GM11168 (cell line): ENCODE data around the gene SCGB1D4.

ENCODE experiments used
- in situ Hi-C: fragments of 300-500 bp; cut with MboI; formaldehyde crosslinking; loops from one replicate; pipeline ENCODE4 v1.12.0; 2022; ENCODE audit warnings: low sequenced_read_pairs; ENCODE audit not compliant: unreplicated experiment

SCGB1D4 gene

GRCh38 chr11:62295504-62295903 lies 3.4 kb downstream of the SCGB1D4 start:
- in situ Hi-C loops, result no loop called here

DNA sequence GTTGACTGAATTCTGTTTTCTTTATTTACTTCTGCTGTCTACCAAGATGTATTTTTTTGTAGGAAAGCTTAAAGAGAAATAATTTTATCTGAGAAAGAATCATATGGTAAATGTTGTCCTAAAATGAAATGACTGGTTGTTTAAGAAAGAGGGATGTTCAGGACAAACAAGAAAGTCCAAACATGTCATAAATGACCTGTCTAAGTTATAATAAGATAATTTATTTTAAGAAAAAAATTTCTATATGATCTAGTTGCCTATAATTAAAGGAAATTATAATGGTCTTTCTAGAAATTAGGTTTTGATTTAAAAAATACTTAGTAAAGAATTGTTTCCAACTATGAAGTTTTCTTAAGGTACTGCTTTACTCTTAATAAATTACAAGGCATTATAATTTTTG lies 18.4 kb downstream of the SCGB1D4 start:
- in situ Hi-C loops, result no loop called here

DNA sequence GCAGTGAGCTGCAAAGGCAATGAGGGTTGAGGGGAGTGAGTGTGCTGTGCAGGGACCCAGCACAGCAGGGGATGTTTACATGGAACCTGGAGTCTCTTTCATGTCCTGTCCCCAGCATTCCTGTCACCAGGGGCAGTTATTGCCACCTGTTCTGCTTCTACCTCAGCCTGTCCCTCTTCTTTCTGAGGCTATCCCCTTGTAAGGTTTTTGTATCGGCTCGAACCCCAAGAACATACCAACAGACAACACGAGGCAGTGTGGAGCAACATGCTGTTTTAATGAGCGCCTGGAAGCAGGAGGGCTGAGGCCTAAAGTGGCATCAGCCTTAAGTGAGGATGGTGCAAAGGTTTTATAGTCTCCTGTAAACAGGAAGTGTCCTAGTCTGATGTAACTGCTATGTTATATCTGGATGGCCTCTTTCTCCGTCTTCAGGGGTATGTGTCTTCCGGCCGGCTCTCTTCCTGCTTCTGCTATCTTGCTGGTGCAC lies 25.0 kb downstream of the SCGB1D4 start:
- in situ Hi-C loops, result no loop called here

DNA sequence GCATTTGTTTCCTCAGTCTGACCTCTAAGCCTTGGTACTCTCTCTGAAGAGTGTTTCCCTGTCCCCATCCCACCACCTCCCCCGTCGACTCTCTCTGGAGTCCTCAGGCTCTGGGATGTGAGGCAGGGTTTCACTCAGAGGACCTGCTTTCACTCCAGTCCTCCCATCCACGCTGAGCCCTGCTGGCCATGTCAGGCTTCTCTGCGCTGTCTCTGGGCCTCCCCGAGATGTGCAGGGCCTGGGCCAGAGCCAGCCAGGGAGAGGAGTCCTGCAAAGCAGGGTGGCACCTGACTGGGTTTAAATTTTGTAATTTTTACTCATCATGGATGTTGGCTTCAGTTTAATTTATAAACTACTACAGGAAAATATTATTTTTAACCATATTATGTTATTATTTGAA lies 25.6 kb downstream of the SCGB1D4 start:
- in situ Hi-C loops, result no loop called here

DNA sequence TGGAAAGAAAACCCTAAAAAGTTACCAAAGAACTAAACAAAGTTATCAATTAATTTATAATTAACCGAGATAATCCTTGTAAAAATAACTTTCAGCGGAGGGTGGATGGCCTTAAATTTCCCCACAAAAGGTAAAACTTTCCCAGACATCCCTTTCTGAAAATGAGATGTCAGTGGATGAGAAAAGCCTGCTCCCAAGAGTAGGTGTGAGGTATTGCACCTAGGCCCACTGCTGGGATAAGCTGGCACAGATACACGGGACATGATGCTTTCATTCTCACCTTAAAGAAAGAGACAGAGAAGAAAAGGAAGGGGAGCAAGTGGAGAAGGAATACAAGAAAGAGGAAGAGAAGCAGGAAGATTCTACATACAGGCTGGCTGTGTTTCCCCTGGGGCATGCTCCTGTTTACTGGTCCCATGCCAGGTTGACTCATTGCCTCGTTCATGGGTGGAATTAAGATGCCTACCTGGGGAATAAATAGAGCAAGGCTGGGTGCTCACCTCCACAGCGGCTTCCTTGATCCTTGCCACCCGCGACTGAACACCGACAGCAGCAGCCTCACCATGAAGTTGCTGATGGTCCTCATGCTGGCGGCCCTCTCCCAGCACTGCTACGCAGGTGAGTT lies 29.1 kb downstream of the SCGB1D4 start, which contains the start of gene SCGB2A2:
Gene SCGB2A2 (plus strand): TSS at position 505 of the 625 bp plus-strand sequence. CDS start 59 bp downstream, at position 564.
- in situ Hi-C loops, result no loop called here

DNA sequence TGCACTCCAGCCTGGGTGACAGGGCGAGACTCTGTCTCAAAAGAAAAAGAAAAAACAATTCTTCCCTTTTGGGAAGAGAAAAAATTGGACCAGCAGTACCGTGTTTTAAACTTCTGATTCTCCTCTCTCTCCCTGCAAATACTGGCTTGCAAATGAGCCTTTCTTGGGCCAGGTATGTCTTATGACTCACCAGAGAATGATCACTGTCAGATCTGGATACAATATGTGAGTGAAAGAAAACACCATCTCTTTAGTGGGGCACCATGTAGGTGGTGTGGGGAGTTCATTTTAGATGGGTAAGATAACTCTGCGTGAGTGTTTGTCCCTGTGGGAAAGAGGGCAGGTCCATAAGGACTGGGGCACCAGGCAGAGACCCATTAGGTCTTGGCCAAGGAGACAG lies 31.3 kb downstream of the SCGB1D4 start:
- in situ Hi-C loops, result no loop called here

- in situ Hi-C loops, result no loop called here
Measured at GRCh38 chr11:62267050-62267449, 31.8 kb downstream of the SCGB1D4 start.

DNA sequence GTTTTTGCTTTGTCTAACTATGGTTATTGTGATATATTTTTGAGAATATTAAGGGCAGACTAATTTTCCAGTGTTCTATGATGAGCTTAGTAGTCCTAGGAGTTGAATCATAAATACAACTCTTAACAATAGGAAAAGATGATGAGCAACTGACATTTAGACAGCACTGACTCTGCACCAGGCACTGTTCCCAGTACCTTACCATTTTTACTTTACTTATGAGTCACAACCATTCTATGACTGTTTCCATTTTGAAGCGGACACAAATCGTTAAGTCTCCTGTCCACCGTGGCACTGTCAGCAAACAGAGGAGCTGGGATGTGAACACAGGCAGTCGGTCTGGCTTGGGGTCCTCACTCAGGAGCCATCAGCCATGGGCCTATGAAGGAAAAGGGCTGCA lies 32.3 kb downstream of the SCGB1D4 start:
- in situ Hi-C loops, result no loop called here

DNA sequence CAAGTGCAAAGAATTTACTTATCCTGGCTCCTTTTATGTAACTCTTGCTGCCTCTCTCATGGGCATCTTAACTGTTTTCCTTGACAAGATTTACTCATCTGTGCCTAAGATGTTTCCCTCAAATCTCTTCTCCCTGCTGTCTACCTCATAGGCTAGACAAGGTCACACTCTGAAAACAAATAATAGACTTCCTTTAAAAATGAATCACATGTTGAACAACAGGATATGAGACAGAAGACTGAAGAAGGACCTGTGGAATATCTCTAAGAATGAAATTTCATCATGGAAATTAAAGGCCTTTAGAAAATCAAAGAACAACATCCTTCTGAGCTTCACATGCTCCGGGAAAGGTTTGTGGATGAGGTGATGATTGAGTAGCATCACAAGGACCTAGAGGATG lies 34.9 kb downstream of the SCGB1D4 start:
- in situ Hi-C loops, result no loop called here

DNA sequence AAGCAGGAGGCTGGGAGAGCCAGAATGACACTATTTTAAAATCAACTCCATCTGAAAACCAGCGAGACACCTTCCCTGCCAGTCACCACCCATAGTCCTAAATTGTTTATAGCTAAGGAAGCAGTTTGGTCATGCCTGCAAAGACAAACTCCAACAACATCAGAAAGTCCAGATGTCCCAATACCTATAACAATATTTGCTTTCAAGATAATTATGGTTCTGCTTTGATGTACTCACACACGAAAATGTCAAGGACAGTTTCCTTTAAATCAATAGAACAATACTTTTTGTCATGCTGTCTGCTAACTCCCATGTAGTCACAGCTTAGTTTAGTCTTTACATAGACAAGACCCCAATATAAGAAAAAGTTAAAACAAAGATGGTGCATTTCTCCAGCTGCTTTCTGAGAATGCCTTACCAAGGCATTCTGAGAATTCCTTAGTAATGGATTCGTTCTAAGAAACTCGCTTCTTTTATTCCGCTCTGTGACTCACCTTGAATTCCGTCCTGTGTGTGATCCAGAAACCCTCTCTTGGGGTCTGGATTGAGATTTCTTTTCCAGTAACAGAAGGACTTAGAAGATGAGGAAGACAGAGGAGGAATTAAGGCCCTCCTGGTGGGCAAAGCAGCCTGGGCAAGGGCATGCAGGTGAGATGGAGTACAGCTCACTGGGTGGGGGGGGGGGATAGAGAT lies 38.5 kb downstream of the SCGB1D4 start:
- in situ Hi-C loops, result no loop called here

DNA sequence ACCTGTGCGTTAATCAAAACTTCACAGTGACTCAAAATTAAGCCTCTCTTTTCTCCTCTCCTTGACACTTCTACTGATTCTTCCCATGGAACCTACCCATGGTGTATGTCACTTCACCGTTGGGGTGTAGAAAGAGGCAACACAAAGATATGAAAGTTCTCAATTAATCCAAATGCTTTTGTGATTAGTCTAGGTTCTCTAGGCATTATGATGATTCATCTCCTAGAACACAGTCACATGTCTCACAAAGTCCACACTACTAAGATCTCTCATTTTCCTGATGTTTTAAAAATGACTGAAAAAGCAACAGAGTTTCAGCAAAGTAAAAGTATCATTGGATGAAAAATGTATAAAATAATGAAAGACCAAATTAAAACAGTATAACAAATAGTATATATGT lies 42.6 kb downstream of the SCGB1D4 start:
- in situ Hi-C loops, result no loop called here

DNA sequence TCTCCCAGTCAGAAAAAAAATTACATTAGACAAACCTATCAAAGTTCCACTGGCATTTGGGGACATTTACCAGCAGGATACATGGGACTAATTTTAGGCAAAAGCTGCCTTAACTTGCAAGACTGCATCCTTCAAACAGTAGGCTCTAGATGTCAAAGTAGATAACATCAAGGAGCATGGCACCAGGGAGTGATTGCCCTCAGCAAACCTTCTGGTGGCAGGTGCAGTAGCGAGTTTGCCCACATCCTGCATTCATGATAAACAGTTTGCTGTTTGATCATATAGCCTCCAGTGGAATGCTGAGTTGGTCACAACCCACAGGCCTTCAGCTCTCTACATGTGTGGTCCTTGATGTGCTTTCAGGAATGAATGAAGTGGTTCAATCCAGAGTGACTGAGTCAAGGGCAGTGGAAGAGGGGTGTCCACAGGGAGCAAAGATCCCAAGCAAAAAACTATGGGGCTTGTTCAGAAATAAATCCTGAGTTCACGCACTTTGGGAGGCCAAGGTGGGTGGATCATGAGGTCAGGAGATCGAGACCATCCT lies 44.8 kb downstream of the SCGB1D4 start:
- in situ Hi-C loops, result no loop called here

- in situ Hi-C loops, result no loop called here
Measured at GRCh38 chr11:62251698-62252097, 47.2 kb downstream of the SCGB1D4 start.
